Epithelial cell of proximal tubule (primary cell): Measurements from ENCODE around the gene FITM2. TPM values are rescaled to one million over a fixed set of nuclear protein-coding genes. Genes with fewer than 3 reads are reported as not detected.

Source experiments
- DNase-seq: peaks from one replicate; pipeline ENCODE4 v3.0.0-alpha.2; 2011; ENCODE audit warnings: low read depth
- H3K4me3 ChIP-seq: 2 replicates; pipeline ENCODE4 v1.5.1; 2011; ENCODE audit warnings: low read depth, mild to moderate bottlenecking, low read length
- total RNA-seq: library from RNA; depleted of rRNA; stranded (reverse); fragments of >200 nt; gene quantifications from 2 replicates; pipeline ENCODE4 v1.2.3, GENCODE V29; 2015
- TF ChIP-seq, protein P1 (sequence below): conservative IDR thresholded peaks from 2 replicates; pipeline ENCODE4 v1.5.1; 2012; ENCODE audit warnings: low read depth, mild to moderate bottlenecking, low read length

Gene FITM2
- total RNA-seq, 1 donor from 2014 or later, result 1.4 TPM

DNA sequence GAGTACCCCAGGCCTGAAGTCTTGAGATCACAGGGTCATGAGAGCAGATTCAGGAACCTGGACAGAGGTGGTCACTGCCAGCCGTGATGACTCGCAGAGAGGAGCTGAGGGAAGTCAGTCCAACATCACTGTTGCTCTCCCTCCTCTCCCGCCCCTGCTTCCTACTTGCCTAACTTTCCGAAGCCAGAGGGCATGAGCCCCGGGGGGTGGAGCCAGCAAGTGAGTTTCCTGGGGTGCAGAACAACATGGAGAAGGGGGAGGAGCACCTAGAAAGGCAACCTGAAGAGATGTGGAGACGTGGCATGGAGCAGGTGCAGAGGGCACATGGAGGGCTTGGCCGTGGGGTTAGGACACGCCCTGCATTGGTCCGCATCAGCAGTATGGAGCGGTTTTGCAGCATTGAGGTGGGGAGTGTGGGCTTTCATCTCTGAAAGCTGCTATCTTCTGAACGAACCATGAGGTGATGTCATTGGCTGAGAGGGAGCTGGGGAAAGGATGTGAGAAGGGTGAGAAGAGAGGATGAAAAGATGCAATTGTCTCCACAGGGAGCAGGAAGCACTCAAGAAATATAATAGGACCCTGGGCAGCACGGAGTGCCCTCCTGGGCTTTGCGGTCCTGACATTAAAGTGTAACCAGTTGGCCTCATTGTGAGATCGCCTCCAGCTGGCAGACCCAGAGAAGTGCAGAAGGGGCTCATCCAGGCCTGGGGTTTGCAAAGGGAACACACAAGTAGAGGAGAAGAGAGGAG lies 38.9 kb downstream of the FITM2 start:
- no peak overlapping the region for H3K4me3 ChIP-seq
- TF ChIP-seq, protein P1, sequence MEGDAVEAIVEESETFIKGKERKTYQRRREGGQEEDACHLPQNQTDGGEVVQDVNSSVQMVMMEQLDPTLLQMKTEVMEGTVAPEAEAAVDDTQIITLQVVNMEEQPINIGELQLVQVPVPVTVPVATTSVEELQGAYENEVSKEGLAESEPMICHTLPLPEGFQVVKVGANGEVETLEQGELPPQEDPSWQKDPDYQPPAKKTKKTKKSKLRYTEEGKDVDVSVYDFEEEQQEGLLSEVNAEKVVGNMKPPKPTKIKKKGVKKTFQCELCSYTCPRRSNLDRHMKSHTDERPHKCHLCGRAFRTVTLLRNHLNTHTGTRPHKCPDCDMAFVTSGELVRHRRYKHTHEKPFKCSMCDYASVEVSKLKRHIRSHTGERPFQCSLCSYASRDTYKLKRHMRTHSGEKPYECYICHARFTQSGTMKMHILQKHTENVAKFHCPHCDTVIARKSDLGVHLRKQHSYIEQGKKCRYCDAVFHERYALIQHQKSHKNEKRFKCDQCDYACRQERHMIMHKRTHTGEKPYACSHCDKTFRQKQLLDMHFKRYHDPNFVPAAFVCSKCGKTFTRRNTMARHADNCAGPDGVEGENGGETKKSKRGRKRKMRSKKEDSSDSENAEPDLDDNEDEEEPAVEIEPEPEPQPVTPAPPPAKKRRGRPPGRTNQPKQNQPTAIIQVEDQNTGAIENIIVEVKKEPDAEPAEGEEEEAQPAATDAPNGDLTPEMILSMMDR, result peak; percentile 32
- DNase-seq, result no peak

DNA sequence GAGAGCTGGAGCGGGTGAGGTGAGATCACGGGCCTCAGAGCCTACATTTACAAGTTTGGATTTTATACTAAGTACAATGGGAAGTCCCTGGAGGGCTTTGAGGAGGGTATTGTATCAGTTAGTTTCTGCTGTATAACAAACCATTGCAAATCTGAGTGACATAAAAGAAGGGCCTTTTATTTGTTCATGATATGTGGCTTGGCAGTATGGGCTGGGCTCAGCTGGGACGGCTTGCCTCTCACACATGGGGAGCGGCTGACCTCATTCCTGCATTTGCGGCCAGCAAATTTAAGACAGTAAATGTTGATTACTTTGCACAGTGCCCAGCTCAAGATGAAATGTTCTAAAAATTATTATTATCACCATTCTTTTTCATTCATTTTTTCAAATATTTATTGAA lies 42.2 kb downstream of the FITM2 start:
- TF ChIP-seq, protein P1, result no peak
- no peak overlapping the region for H3K4me3 ChIP-seq
- no peak for DNase-seq

DNA sequence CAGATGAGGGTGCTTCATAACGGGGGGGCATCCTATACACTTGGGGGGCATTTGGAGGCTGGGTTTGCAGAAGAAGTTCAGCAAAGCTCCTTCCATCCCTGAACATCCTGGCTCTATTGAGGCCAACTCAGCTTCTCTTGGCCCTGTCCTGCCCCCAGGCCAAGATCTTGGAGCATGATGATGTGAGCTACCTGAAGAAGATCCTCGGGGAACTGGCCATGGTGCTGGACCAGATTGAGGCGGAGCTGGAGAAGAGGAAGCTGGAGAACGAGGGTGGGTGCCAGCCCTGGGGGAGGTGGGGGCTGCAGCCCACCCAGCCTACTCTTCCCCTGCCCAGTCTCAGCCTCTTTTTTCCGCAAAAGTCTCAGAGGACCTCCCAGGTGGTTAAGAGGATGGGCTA lies 46.7 kb downstream of the FITM2 start:
- no peak overlapping the region for H3K4me3 ChIP-seq
- TF ChIP-seq, protein P1, result no peak
- no peak for DNase-seq

DNA sequence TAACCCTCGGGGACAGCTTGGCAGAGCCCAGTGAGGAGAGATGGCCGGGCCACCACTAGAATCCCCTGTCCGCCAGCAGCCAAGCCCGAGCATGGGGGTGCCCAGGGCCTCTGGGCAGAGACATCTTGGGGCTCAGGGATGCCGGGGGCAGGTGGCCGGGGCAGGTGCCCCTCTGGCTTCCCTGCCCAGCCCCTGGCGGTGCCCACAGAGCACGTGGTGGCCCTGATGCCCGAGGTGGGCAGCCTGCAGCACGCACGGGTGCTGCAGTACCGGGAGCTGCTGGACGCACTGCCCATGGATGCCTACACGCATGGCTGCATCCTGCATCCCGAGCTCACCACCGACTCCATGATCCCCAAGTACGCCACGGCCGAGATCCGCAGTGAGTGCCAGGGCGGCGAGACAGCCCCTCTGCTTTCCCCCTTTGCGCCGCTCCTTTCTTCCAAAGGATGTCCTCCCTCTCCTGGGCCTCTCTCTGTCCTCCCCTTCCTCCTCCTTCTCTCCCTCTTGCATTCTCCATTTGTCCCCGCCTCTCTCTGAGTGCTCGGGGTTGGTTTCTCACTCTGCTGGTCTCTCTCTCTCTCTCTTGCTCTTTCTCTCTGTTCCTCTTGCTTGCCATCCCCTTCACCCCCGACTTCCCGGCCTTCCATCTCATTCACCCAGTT lies 52.6 kb downstream of the FITM2 start:
- DNase-seq, result no peak
- no peak overlapping the region for H3K4me3 ChIP-seq
- TF ChIP-seq, protein P1, result no peak

DNA sequence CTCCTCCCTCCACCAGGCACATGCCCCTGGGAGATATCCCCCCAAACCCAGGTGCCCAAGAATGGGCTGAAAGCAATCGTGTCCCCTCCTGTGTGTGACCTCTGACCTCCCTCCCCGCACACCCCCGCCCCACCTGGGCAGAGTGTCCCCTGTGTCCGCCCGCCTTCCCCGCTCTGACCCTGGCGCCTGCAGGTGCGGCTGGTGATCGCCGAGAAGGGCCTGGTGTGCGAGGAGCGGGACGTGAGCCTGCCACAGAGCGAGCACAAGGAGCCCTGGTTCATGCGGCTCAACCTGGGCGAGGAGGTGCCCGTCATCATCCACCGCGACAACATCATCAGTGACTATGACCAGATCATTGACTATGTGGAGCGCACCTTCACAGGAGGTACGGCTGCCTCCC lies 54.0 kb downstream of the FITM2 start:
- no peak overlapping the region for H3K4me3 ChIP-seq
- TF ChIP-seq, protein P1, result no peak
- DNase-seq, result no peak

DNA sequence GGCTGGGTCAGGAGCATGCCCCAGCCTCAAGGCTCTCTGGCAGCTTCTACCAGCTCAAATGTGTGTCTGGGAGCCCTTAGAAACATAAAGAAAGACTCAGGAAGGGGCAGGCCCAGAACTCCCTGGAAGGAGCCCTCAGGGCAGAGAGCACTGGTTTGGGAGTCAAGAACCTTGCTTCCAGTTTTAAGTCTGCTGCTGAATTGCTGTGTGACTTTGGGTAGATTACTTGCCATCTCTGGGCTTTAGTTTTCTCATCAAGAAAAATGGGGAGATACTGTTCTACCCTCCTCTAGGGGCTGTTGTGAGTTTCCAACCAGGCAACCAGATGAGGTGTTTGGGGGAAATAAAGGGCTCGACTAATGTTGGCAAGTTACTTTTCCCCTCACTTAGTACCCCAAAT lies 55.1 kb downstream of the FITM2 start:
- TF ChIP-seq, protein P1, result no peak
- no peak for DNase-seq
- H3K4me3 ChIP-seq, result no peak overlapping the region
